Coronary artery (tissue), 2 donors: ENCODE data around the gene SINHCAF.
A peak's percentile ranks its signal among the peaks of the same experiment; 100 is the strongest.
"Not testable (repeated sequence)": the region's sequence is repeated elsewhere in the genome, so short reads cannot be mapped to it uniquely, and the experiment has no call there.

ENCODE experiments used
- DNase-seq: peaks from one replicate; pipeline ENCODE4 v3.0.0-alpha.2; 2017; ENCODE audit warnings: low spot score
- H3K27ac ChIP-seq, 2 donors: fragments of 200-600 bp; sonication (generic); one replicate each; pipeline ENCODE4 v1.5.1; 2016 to 2019
- H3K4me3 ChIP-seq: fragments of 200-600 bp; sonication (generic); 2 replicates; pipeline ENCODE4 v1.5.1; 2016; ENCODE audit warnings: mild to moderate bottlenecking, moderate library complexity
- CTCF ChIP-seq: fragments of 200-600 bp; sonication (generic); IDR thresholded peaks from one replicate; pipeline ENCODE4 v1.5.1; 2019; ENCODE audit warnings: antibody characterized with exemption

SINHCAF gene

GRCh38 chr12:31325877-31326631 lies at the start of gene SINHCAF:
Gene SINHCAF (minus strand): TSS chr12:31326150. CDS start chr12:31298204, 27,946 bp downstream.
- TF ChIP-seq CTCF, result no peak
- Histone ChIP-seq H3K27ac (peak within 1 kb of the TSS; percentile 48 to 80), H3K4me3 (peak within 1 kb of the TSS; percentile 94)
- DNase-seq, result peak; percentile 99

- not testable (repeated sequence) for DNase-seq, H3K27ac ChIP-seq, H3K4me3 ChIP-seq
These were observed 49.5 kb upstream of the SINHCAF start for GRCh38 chr12:31375422-31375821.

- TF ChIP-seq CTCF, result no peak
- DNase-seq, result no peak
- no peak overlapping the region for H3K4me3 ChIP-seq
- H3K27ac ChIP-seq, result no peak overlapping the region
These were observed 45.3 kb upstream of the SINHCAF start for GRCh38 chr12:31371256-31371620.

GRCh38 chr12:31370531-31371255 lies 44.7 kb upstream of the SINHCAF start:
- H3K27ac ChIP-seq, result no peak overlapping the region
- no peak for TF ChIP-seq CTCF
- DNase-seq, result no peak
- H3K4me3 ChIP-seq, result peak overlapping the region; percentile 58

- Histone ChIP-seq H3K4me3 (peak overlapping the region; percentile 58), H3K27ac (no peak overlapping the region)
- no peak for DNase-seq
- no peak for TF ChIP-seq CTCF
These were observed 44.0 kb upstream of the SINHCAF start for GRCh38 chr12:31369712-31370521.

GRCh38 chr12:31368666-31369361 lies 42.9 kb upstream of the SINHCAF start:
- no peak overlapping the region for H3K27ac ChIP-seq
- TF ChIP-seq CTCF, result no peak
- no peak for DNase-seq
- no peak overlapping the region for H3K4me3 ChIP-seq
